ENCODE data around the gene TMEM168. TPM values are rescaled to one million over a fixed set of nuclear protein-coding genes. Genes with fewer than 3 reads are reported as not detected.

Gene TMEM168, protein sequence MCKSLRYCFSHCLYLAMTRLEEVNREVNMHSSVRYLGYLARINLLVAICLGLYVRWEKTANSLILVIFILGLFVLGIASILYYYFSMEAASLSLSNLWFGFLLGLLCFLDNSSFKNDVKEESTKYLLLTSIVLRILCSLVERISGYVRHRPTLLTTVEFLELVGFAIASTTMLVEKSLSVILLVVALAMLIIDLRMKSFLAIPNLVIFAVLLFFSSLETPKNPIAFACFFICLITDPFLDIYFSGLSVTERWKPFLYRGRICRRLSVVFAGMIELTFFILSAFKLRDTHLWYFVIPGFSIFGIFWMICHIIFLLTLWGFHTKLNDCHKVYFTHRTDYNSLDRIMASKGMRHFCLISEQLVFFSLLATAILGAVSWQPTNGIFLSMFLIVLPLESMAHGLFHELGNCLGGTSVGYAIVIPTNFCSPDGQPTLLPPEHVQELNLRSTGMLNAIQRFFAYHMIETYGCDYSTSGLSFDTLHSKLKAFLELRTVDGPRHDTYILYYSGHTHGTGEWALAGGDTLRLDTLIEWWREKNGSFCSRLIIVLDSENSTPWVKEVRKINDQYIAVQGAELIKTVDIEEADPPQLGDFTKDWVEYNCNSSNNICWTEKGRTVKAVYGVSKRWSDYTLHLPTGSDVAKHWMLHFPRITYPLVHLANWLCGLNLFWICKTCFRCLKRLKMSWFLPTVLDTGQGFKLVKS
- 10 to 100 TPM; 15.7 to 17.3 TPM for total RNA-seq

DNA sequence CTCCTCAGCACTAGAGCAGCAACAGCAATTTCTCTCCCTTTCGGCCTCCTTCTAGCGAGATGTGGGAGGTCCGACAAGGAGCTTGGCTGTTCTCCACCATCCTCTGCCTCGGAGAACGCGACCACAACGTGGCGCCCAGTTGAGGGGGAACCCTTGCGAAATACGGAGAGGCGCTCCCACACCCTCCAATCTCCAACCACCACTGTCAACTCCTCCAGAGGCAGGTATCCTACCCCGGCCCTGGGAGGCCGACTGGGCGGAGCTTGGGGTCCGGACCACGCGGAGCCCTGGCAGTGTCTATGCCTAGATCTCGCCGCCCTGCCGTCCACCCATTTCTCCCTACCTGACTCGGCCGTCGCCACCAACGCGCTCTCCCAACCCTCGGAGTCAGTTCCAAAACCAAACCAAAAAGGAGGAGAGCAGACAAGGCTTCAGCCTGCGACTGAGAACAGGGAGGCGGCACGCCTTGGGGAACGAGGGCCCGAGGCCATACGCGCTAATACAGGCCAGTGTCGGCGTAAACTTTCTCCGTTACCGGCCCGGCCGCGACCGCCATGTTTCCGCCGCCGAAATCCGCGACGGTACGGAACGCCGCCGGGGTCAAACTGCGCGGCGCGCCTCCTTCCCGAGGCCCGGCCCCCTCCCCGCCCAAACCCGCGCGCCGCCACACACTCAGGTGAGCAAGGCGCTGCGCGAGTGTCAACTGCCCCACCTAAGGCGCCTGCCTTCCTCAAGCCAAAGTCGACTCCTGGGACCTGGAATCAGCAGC, at the start of gene TMEM168:
TMEM168 (minus strand) TSS at position 577 of the 769 bp plus-strand sequence. CDS start 5,568 bp downstream, outside the sequence.

